H9 (cell line): ENCODE data around the gene NF1. TPM values are rescaled to one million over a fixed set of nuclear protein-coding genes. Genes with fewer than 3 reads are reported as not detected.

Experiments
- DNase-seq: peaks from one replicate; pipeline ENCODE4 v3.0.0-alpha.2; 2017
- H2AFZ ChIP-seq: one replicate; pipeline ENCODE4 v1.6.1; 2013; ENCODE audit warnings: mild to moderate bottlenecking, low read length, control low read depth, moderate library complexity
- H2AK5ac ChIP-seq: 2 replicates; pipeline ENCODE4 v1.6.1; 2013; ENCODE audit warnings: low read length, control low read depth, mixed read lengths; ENCODE audit not compliant: insufficient read length
- H2BK120ac ChIP-seq: one replicate; pipeline ENCODE4 v1.6.1; 2013; ENCODE audit warnings: low read depth, mild to moderate bottlenecking, low read length, control low read depth, inconsistent platforms; ENCODE audit not compliant: poor library complexity, severe bottlenecking
- H2BK12ac ChIP-seq: 2 replicates; pipeline ENCODE4 v1.6.1; 2013; ENCODE audit warnings: low read length, control low read depth, mixed read lengths, low read depth; ENCODE audit not compliant: insufficient read length
- H2BK15ac ChIP-seq: 2 replicates; pipeline ENCODE4 v1.6.1; 2013; ENCODE audit warnings: low read depth, low read length, control low read depth
- H2BK20ac ChIP-seq: one replicate; pipeline ENCODE4 v1.6.1; 2013; ENCODE audit warnings: low read depth, mild to moderate bottlenecking, low read length, control low read depth, inconsistent platforms; ENCODE audit not compliant: poor library complexity, severe bottlenecking
- H2BK5ac ChIP-seq: 2 replicates; pipeline ENCODE4 v1.6.1; 2013; ENCODE audit warnings: low read length, control low read depth, mixed read lengths; ENCODE audit not compliant: insufficient read length
- H3K14ac ChIP-seq: 2 replicates; pipeline ENCODE4 v1.6.1; 2013; ENCODE audit warnings: low read length, control low read depth; ENCODE audit not compliant: insufficient read depth
- H3K18ac ChIP-seq: 2 replicates; pipeline ENCODE4 v1.6.1; 2013; ENCODE audit warnings: low read depth, mild to moderate bottlenecking, mixed read lengths, low read length, control low read depth; ENCODE audit not compliant: insufficient read length
- H3K23ac ChIP-seq: 2 replicates; pipeline ENCODE4 v1.6.1; 2013; ENCODE audit warnings: low read length, control low read depth, mixed read lengths, low read depth; ENCODE audit not compliant: insufficient read length
- H3K23me2 ChIP-seq: 2 replicates; pipeline ENCODE4 v1.6.1; 2013; ENCODE audit warnings: low read depth, mild to moderate bottlenecking, mixed read lengths, low read length, control low read depth; ENCODE audit not compliant: insufficient read length, poor library complexity, severe bottlenecking
- H3K27ac ChIP-seq: 2 replicates; pipeline ENCODE4 v1.5.1; 2013; ENCODE audit warnings: low read length, control low read depth, mixed read lengths, low read depth; ENCODE audit not compliant: insufficient read length
- H3K27me3 ChIP-seq: 2 replicates; pipeline ENCODE4 v1.6.1; 2013; ENCODE audit warnings: low read length, control low read depth, inconsistent platforms; ENCODE audit not compliant: insufficient read depth
- H3K4ac ChIP-seq: 2 replicates; pipeline ENCODE4 v1.6.1; 2013; ENCODE audit warnings: low read depth, mild to moderate bottlenecking, control low read depth, inconsistent platforms, low read length, moderate library complexity
- H3K4me1 ChIP-seq: 2 replicates; pipeline ENCODE4 v1.6.1; 2013; ENCODE audit warnings: low read length, control low read depth, inconsistent platforms; ENCODE audit not compliant: insufficient read depth
- H3K4me2 ChIP-seq: 2 replicates; pipeline ENCODE4 v1.6.1; 2013; ENCODE audit warnings: low read length, control low read depth, mixed read lengths; ENCODE audit not compliant: insufficient read length, insufficient read depth
- H3K56ac ChIP-seq: 2 replicates; pipeline ENCODE4 v1.6.1; 2013; ENCODE audit warnings: low read depth, mild to moderate bottlenecking, mixed read lengths, low read length, control low read depth; ENCODE audit not compliant: insufficient read length
- H3K79me1 ChIP-seq: 2 replicates; pipeline ENCODE4 v1.6.1; 2013; ENCODE audit warnings: low read depth, mild to moderate bottlenecking, moderate library complexity, low read length, control low read depth, inconsistent platforms; ENCODE audit not compliant: insufficient read depth, poor library complexity, severe bottlenecking
- H3K79me2 ChIP-seq: 2 replicates; pipeline ENCODE4 v1.6.1; 2013; ENCODE audit warnings: low read length, control low read depth, inconsistent platforms; ENCODE audit not compliant: insufficient read depth
- H3K9ac ChIP-seq: 2 replicates; pipeline ENCODE4 v1.6.1; 2013; ENCODE audit warnings: low read length, control low read depth, mixed read lengths; ENCODE audit not compliant: insufficient read length; ENCODE audit errors: extremely low read depth
- H3K9me3 ChIP-seq: one replicate; pipeline ENCODE4 v1.6.1; 2013; ENCODE audit warnings: low read depth, low read length, inconsistent platforms; ENCODE audit not compliant: control insufficient read depth
- H3T11ph ChIP-seq: one replicate; pipeline ENCODE4 v1.6.1; 2013; ENCODE audit warnings: mild to moderate bottlenecking, low read length, control low read depth, inconsistent platforms
- H4K20me1 ChIP-seq: one replicate; pipeline ENCODE4 v1.6.1; 2013; ENCODE audit not compliant: control insufficient read depth, insufficient read length, insufficient read depth
- H4K5ac ChIP-seq: 2 replicates; pipeline ENCODE4 v1.6.1; 2013; ENCODE audit warnings: low read depth, mild to moderate bottlenecking, mixed read lengths, low read length, control low read depth; ENCODE audit not compliant: insufficient read length
- H4K8ac ChIP-seq: replicated peaks from 2 replicates; pipeline ENCODE4 v1.6.1; 2013; ENCODE audit warnings: low read length, control low read depth, mixed read lengths, low read depth; ENCODE audit not compliant: insufficient read length
- H4K91ac ChIP-seq: 2 replicates; pipeline ENCODE4 v1.6.1; 2013; ENCODE audit warnings: low read depth, mild to moderate bottlenecking, moderate library complexity, mixed read lengths, low read length, control low read depth; ENCODE audit not compliant: insufficient read length
- H3K27ac Mint-ChIP-seq, 3 experiments: 2 replicates in 2 of 3; 3 replicates in 1 of 3; pipeline ENCODE4 v1.8.0; 2020 to 2021; ENCODE audit warnings: mixed read lengths in 3 of 3, mild to moderate bottlenecking in 1 of 3, moderate library complexity in 1 of 3
- H3K27me3 Mint-ChIP-seq: 2 replicates; pipeline ENCODE4 v1.8.0; 2021; ENCODE audit warnings: low read depth, mild to moderate bottlenecking, moderate library complexity, mixed read lengths
- H3K36me3 Mint-ChIP-seq, 3 experiments: 2 replicates in 2 of 3; 3 replicates in 1 of 3; pipeline ENCODE4 v1.8.0; 2020 to 2021; ENCODE audit warnings: low read depth in 3 of 3, mixed read lengths in 3 of 3; ENCODE audit not compliant: insufficient read depth in 1 of 3
- H3K4me1 Mint-ChIP-seq, 2 experiments: 2 replicates each; pipeline ENCODE4 v1.8.0; 2020; ENCODE audit warnings: mixed read lengths in 2 of 2
- H3K4me3 Mint-ChIP-seq, 2 experiments: 2 replicates in 1 of 2; 3 replicates in 1 of 2; pipeline ENCODE4 v1.8.0; 2020 to 2021; ENCODE audit warnings: mild to moderate bottlenecking in 2 of 2, mixed read lengths in 2 of 2, moderate library complexity in 1 of 2
- H3K9me3 Mint-ChIP-seq, 2 experiments: 2 replicates in 1 of 2; 3 replicates in 1 of 2; pipeline ENCODE4 v1.8.0; 2020; ENCODE audit warnings: mild to moderate bottlenecking in 2 of 2, mixed read lengths in 2 of 2, moderate library complexity in 1 of 2
- WGBS: extraction: QIAGEN DNeasy Blood & Tissue Kit; methylation state at CpG from one replicate; pipeline ENCODE4 v1.1.7; 2013; ENCODE audit warnings: missing lambda C conversion rate, low lambda C conversion rate, mixed read lengths; ENCODE audit not compliant: insufficient read length; ENCODE audit errors: extremely low coverage; 5-methylcytosine and 5-hydroxymethylcytosine counted together
- total RNA-seq: library from RNA; stranded (reverse); gene quantifications from 2 replicates; pipeline ENCODE4 v1.2.1, GENCODE V29; 2021
- TF ChIP-seq, protein P1 (sequence below): fragments of 200-600 bp; sonication (generic); conservative IDR thresholded peaks from 3 replicates; pipeline ENCODE4 v1.8.0; 2021; ENCODE audit warnings: antibody characterized with exemption, mild to moderate bottlenecking

The NF1 gene
- total RNA-seq, 1 experiment from 2014 or later: 38.1 TPM

DNA sequence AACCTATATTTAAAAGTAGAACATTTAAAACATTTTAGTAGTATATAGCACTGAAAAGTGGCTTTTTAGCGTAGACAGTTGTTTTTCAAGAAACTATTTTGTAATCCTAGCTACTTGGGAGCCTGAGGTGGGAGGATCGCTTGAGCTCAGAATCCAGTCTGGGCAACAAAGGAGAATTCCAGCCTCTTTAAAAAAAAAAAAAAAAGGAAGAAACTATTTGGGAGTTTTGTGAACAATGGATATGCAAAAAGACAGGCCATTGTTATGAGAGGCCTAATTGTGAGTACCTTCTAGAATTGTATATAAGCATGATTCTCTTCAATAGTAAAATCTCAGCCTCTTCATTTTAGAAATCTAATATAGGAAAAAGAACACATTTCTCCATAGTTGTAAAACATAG is 184.6 kb downstream of the NF1 start:
- H3K4me1 ChIP-seq: no peaks in the 10 kb centered on the region; the same call in 1 of the 2 replicates
- no peak overlapping the region for H3K27ac ChIP-seq
- H3K9ac ChIP-seq: no peak overlapping the region
- Mint-ChIP-seq H3K36me3 (peaks cover 3 to 37% (median 24%) of the 10 kb centered on the region in 3 experiments), H3K27me3 (no peaks in the 10 kb centered on the region), H3K4me3 (no peak overlapping the region), H3K9me3 (peaks cover 0 to 3% of the 10 kb centered on the region in 2 experiments; a peak in 1 of 5 replicates), H3K4me1 (peaks cover 7 to 10% of the 10 kb centered on the region in 2 experiments), H3K27ac (peak overlapping the region in 1 of 3 experiments; percentile 76; a peak in 3 of 7 replicates)
- H3K56ac ChIP-seq: no peak overlapping the region
- H3K23me2 ChIP-seq: no peaks in the 10 kb centered on the region
- H2BK12ac ChIP-seq: no peak overlapping the region
- no peak overlapping the region for H4K91ac ChIP-seq
- TF ChIP-seq, protein P1, sequence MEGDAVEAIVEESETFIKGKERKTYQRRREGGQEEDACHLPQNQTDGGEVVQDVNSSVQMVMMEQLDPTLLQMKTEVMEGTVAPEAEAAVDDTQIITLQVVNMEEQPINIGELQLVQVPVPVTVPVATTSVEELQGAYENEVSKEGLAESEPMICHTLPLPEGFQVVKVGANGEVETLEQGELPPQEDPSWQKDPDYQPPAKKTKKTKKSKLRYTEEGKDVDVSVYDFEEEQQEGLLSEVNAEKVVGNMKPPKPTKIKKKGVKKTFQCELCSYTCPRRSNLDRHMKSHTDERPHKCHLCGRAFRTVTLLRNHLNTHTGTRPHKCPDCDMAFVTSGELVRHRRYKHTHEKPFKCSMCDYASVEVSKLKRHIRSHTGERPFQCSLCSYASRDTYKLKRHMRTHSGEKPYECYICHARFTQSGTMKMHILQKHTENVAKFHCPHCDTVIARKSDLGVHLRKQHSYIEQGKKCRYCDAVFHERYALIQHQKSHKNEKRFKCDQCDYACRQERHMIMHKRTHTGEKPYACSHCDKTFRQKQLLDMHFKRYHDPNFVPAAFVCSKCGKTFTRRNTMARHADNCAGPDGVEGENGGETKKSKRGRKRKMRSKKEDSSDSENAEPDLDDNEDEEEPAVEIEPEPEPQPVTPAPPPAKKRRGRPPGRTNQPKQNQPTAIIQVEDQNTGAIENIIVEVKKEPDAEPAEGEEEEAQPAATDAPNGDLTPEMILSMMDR: no peak
- DNase-seq: no peak
- no peak overlapping the region for H3K18ac ChIP-seq
- H3K79me1 ChIP-seq: no peaks in the 10 kb centered on the region
- no peak overlapping the region for H2BK15ac ChIP-seq
- no peak overlapping the region for H4K5ac ChIP-seq
- no peak overlapping the region for H3K14ac ChIP-seq
- no peaks in the 10 kb centered on the region for H4K20me1 ChIP-seq
- WGBS: no CpG with 5 or more reads among the region's 2 CpGs
- H2BK20ac ChIP-seq: no peak overlapping the region
- H3K23ac ChIP-seq: no peak overlapping the region
- H3K4ac ChIP-seq: no peak overlapping the region
- H3K79me2 ChIP-seq: no peaks in the 10 kb centered on the region
- no peak overlapping the region for H3T11ph ChIP-seq
- H2BK120ac ChIP-seq: no peak overlapping the region
- H4K8ac ChIP-seq: no peak overlapping the region
- no peaks in the 10 kb centered on the region for H3K9me3 ChIP-seq
- no peak overlapping the region for H2AFZ ChIP-seq
- no peak overlapping the region for H2AK5ac ChIP-seq
- no peak overlapping the region for H3K4me2 ChIP-seq
- H2BK5ac ChIP-seq: no peak overlapping the region
- H3K27me3 ChIP-seq: no peaks in the 10 kb centered on the region
